CD4-positive, alpha-beta T cell treated with Interleukin-4 for 4 hours (primary cell): ENCODE results near the gene RCBTB1.
"Not testable (repeated sequence)": the region's sequence is repeated elsewhere in the genome, so short reads cannot be mapped to it uniquely, and the experiment has no call there.

Experiments used
- DNase-seq: peaks from one replicate; pipeline ENCODE4 v3.0.0-alpha.2; 2020

Gene RCBTB1

DNA sequence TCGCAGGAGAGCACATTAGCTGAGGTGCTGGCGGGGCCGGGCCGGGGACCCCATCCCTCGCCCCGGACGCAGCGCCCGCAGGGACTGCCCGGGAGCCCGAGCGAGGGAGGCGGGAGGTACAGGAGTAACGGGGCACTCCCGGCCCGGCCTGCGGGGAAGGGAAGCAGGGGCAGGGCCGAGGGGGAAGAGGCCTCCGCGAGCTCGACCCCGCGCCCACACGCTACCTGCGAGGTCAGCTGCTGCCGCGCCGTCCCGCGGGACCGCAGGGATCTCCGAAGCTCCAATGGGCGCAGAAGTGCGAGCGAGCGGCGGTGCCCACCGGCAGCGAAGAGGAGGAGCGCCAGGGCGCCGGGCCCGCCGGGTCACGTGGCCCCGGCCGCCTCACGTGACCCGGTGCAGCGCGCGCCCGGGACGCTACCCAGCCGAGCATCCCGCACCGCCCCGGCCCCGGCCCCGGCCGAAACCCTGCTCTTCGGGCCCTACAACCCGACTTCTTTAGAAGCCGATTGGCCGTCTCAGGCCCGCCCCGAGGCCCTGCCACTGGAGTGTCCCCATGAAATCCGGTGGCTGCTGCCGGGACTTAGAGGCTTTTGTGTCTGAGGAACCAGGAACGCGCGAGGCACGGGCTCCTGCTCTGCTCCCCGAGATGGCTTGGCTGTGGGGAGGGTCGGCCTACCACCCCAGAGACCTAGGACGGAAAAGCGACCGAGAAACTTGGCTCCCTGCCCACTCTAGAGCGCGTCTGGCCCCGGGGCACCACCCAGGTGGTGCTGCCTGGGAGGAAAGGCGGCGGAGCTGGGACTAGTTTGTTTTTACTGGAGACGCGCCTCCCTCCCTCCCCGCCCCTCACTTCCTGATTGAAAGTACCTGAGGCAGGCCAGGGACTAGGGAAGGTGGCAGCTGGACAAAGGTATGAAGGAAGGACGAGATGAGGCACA is at the start of gene RCBTB1:
Gene RCBTB1 (minus strand): TSS at position 339 of the 938 bp plus-strand sequence. CDS start 18,279 bp downstream, outside the sequence.
- DNase-seq, result peak; percentile 52

DNA sequence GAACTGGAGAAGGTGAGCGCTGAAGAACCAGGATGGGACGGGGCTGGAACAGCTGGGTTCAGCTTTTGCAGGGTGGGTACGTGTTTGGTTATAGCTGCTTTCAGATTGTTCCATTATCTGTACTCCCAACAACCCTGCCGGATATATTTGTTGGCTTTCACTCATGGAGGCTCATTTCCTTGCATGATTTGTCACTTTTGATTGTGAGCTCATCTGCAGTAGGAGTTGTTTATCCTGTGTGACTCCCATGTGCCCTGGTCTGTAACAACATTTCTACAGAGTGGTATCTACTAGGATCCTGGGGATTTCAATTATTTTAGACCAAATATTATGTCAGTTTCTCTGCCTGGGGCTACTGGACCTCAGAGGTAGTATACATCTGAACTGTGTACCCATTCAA is 48.4 kb upstream of the RCBTB1 start:
- DNase-seq, result no peak

DNA sequence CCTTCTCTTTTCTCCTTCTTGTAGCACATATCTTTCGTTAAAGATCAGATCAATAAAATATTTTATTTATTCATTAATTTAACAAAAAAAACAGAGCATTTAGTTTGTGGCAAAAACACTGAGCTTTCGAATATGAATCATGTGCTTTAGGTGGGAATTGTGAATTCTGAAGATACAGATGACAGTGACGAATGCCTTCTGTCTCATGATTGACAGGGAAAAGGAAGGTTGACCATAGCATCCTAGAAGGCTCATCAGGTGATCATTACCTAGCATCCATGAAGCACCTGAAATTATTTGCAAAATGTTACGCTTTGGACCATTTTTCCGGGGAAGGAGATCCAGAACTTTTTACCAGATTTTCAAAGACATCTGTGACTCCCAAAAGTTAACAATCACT is 46.8 kb upstream of the RCBTB1 start:
- DNase-seq, result no peak

DNA sequence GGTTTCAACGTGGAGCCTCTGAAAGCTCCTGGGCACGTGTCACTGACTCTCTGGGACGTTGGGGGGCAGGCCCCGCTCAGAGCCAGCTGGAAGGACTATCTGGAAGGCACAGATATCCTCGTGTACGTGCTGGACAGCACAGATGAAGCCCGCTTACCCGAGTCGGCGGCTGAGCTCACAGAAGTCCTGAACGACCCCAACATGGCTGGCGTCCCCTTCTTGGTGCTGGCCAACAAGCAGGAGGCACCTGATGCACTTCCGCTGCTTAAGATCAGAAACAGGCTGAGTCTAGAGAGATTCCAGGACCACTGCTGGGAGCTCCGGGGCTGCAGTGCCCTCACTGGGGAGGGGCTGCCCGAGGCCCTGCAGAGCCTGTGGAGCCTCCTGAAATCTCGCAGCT is 45.2 kb upstream of the RCBTB1 start:
- no peak for DNase-seq

DNA sequence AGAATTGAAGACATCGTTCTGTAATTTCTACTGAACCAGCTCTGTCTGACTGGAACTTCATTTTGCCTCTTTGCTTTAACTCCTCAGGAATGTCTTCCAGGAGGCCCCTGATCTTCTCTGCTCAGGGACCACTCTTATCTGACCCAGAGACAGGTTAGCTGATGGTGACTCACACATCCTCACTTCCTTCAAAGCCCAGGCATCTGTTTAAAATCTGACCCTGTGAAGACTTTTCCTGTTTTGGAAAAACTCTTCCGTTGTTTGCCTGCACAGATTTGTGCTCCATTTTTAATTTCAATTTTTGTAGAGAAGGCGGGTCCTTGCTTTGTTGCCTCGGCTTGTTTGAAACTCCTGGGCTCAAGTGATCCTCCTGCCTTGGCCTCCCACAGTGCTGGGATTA is 44.6 kb upstream of the RCBTB1 start:
- DNase-seq, result no peak

DNA sequence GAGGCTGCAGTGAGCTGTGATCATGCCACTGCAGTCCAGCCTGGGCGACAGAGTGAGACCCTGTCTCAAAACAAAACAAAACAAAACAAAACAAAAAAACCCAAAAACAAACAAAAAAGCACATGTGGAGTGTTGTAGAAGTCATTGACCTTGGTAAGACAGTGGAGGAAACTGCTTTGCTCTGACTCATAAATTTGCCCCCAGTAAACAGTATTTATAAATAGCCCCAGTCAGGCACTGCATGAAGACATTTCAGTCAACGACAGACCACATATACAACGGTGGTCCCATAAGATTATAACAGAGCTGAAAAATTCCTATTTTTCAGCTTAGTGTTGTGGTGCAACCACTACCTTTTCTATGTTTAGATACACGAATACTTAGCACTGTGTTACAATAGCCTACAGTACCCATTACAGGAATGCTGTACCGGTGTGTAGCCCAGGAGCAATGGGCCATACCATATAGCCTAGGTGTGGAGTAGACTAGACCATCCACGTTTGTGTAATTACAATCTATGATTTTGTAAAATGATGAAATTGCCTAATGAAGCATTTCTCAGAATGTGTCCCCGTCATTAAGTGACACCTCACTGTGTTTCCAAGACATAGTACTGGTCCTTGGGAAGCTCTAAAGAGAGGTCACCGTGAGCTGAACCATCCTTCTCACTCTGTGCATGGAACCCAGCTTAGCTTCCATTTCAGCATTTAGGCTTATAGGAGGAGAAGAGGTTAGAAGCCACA is 44.0 kb upstream of the RCBTB1 start:
- no peak for DNase-seq

DNA sequence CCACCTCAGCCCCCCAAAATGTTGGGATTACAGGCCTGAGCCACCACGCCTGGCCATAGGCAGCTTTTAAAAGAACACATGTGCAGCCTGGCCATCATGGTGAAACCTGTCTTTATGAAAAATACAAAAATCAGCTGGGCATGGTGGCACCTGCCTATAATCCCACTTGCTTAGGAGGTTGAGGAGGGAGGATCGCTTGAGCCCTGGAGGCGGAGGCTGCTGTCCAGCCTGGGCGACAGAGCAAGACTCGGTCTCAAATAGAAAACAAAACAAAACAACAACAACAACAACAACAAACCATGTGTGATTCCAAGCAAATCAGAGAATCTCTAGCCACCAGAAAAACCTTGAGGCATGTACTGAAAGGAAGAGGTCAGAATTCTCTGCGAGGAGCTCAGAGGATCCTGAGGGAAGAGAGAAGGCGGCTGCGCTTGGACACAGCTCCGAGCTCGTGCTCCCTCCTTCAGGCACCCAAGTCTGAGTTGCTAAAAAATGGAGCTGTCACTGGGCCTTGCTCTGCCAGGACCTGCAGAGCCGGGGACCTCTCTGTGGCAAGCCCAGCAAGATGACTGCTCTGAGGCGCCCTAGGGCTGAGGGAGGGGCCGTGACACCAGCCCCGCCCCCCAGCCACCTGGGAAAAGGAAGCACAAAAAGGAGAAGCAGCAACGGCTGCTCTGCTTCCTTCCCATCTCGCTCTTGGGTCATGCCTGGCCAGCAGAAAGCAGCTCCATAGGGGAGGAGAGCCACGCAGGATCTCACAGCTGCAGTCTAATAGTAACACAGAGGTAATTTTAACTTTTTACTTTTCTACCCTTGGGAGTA is 42.7 kb upstream of the RCBTB1 start, which contains the start of gene ARL11:
Gene ARL11 (plus strand): TSS at position 677 of the 822 bp plus-strand sequence. CDS start 1,941 bp downstream, outside the sequence.
- peak; percentile 15 for DNase-seq

DNA sequence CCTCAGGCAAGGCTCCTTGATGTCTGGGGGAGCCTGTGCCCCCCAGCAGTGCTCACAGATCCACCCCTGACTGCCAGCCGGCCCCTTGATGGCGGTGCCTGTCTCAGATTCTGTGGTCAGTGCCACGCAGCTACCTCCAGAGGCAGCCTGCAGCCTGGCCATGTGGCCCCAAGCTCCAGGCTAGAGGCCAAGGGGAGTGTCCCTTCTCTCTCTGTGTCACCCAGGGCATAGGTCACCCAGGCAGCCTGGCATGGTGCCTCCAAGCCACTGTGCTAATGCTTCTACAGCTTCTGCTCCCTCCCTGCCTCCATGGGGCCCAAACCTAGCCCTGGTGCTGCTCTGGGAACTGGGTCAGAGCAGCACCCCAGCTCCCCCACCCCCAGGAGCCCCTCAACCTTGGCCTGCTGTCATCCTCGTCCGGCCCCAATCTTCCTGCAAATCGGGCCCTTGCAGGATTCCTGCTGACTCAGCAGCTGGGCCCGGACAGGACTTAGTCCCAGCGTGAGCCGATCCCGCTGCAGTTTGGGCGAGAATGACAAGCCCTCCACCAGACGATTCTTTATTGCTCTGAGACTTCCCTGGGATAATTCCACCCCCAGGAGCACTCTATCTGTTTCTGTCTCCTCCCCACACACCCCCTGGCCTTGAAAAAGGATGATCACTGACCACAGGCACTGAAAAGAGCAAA is 40.2 kb upstream of the RCBTB1 start:
- DNase-seq, result no peak

DNA sequence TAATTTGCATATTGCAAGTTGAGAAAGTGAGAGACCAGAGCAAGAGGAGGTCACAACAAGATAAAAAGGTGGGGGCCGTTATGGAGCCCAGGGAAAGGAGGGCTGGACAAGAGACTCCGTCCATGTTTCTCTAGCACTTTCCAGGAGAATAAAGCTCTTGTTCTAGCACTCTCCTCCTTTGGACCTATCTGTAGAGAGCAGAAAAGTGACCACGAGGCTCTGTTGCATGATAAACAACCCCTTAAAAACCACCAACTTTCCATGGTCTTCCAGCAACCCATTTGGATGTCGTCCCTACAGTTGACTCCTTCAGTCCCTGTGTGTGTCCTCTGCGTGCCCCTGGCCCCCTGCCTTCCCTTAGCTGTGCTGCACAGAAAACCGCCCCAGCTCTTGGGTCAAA is 38.9 kb upstream of the RCBTB1 start:
- DNase-seq, result no peak

DNA sequence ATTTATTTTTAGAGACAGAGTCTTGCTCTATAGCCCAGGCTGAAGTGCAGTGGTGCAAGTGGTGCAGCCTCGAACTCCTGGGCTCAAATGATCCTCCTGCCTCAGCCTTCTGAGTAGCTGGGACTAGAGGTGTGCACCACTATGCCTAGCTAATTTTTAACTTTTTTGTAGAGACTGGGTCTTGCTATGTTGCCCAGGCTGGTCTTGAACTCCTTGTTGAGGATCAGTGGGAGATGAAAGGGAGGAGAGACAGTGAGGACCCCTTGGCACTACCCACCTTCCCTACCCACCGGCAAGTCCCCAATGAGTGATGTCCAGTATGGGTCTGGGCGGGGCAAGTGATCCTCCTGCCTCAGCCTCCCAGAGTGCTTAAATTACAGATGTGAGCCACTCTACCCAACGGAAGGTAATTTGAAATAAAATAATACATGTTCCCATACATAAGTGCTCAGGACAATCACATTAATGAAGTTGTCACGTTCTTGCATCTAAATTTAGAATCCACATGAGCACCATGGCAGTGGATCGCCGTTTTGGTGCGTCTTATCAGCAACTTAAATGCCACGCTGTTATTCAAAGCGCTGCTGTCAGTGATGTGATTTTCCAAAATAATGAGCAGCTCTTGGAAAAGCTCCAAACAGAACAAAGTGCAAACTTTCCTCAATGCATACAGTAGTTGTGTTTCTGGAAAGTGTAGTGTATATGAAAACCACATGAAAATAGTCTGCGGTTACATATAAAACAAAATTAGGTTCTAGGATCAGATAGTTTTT is 37.0 kb upstream of the RCBTB1 start:
- DNase-seq, result no peak

DNA sequence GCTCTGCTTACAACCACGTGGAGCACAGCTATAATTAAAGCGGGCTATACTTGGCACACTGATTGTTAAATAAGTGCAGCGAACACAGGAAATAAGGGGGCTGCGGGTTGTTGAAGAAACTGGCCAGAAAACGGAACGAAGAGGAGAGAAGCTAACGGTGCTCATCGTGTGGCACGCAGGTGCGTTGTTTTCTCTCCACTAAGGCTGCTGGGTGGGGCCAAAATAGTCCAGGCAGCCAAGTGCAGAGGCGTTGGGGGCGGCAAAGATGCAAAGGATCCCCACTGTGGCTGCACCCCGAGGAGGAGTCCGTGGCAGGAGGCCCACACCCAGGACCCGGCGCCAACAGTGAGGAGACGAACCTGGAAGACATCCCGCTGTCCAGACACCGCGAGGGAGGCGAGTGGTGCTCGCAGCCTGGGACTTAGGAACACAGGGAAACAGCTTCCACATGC is 34.8 kb upstream of the RCBTB1 start:
- DNase-seq, result no peak

DNA sequence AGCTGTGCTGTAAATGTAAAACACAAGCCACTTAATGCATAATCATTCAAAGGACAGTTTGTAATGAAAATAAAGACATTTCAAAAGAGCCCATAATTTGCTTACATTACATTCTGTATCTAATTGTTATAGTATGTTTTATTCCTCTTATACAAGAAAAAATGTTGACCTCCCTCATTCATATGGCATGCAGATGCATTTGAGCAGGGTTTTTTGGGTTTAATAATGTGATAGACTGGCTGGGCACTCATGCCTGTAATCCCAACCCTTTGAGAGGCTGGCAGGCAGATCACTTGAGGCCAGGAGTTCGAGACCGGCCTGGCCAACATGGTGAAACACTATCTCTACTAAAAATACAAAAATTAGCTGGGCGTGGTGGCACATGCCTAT is 31.3 kb upstream of the RCBTB1 start:
- DNase-seq, result no peak

DNA sequence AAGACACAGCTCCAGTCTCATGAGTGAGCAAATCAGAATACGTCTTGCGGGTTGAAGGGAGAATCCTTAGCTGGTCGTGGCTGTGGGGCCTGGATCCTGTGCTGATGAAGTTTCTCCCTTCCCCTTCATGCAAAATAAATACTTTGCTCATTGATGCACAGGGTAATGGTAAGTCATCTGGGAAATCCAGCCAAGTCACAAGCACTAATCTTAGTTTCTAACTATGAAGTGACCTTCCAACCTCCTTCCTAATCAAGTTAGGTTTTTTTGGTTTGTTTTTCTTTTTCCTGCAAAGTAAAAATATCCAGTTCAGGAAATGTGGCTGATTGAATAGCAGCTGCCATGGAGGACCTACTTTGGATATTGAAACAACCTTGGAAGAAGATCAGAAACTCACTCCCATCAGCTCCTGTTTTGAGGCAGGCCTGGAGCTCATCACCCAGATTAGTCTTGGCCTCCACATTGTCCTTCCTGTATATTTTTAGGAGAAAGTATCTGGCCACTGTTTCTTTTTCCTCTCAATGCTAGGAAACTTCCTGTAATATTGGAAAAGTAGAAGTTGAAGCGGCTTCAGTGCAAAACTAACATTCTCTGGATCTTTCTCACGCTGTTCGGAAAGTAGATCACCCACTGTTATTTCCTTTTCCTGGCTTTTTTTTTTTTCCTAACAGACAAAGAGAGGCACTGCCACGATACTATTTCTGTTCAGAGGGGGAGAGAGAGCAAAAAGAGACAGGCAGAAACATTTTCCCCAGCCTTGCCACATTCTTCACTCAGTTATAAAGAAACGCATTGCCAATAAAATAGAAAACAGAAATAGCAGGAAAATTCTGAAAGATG is 30.7 kb upstream of the RCBTB1 start:
- DNase-seq, result no peak

DNA sequence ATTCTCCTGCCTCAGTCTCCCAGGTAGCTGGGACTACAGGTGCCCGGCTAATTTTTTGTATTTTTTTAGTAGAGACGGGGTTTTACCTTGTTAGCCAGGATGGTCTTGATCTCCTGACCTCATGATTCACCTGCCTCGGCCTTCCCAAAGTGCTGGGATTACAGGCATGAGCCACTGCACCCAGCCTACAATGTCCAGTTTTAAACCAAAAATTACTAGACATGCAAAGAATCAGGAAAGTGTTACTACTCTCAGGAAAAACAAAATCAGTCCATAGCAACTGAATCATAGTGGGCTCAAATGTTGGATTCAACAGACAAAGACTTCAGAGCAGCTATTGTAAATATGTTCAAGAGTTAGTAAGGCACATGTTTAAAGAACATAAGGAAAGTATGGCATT is 26.7 kb upstream of the RCBTB1 start:
- not testable (repeated sequence) for DNase-seq

DNA sequence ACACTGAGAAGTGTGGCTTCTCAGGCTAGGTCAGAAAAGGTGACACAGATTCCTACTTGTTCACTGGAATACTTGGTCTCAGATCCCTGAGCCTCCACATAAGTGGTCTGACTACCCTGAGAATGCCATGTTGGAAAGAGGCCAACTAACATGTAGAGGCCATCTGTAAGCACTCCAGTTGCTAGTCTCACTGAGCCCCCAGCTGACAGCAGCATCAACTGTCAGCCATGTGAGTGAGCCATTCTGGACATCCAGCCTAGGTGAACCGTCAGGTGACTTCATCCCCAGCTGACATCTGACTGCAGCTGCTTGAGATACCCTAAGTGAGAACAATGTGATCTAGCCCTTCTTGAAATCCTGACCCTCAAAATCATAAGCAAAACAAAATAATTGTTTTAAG is 24.8 kb upstream of the RCBTB1 start:
- DNase-seq, result no peak

DNA sequence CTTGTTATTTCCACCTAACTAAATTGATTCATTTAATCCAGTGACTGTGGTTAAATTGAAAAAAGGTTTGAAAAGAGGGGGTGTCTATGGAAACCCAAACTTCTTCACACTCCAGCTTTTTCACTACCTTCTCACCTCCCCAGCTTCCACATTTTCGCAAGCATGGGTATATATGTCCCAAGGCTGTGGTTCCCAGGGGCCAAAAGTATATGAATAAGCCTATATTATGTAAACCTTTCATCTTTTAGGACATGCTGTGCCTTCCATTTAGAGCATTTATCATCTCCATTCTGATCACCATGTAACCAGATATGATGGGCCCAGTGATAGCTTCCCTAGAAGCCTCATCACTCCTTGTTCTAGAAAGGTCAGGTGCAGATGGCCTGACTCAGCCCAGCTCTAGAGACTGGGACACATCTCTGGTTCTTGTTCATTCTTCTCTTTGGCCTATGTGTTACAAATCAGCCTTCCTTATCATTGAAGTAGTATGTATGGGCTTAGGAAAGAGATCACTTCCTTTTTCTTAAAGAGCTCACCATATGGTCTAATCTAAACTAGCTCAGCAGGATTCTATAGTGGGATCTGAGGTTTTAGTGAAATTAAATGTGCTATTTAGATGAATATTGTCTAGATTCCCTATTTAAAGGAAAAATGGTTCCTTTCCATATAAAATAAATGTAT is 23.4 kb upstream of the RCBTB1 start:
- no peak for DNase-seq

DNA sequence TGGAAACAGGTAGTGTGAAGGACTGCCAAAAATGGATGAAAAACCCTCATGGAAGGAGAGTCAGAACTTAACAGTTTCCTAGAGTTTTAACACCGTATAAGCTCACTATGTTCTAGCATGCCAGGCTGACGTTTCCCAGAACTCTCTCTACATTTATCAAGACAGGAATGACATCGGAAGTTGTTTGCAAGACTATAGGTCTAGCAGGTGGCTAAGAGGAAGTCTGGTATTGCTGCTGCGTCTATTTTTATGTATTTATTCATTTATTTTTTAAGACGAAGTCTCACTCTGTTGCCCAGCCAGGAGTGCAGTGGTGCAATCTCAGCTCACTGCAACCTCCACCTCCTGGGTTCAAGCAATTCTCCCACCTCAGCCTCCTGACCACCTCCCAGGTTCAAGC is 22.4 kb upstream of the RCBTB1 start:
- DNase-seq, result no peak

DNA sequence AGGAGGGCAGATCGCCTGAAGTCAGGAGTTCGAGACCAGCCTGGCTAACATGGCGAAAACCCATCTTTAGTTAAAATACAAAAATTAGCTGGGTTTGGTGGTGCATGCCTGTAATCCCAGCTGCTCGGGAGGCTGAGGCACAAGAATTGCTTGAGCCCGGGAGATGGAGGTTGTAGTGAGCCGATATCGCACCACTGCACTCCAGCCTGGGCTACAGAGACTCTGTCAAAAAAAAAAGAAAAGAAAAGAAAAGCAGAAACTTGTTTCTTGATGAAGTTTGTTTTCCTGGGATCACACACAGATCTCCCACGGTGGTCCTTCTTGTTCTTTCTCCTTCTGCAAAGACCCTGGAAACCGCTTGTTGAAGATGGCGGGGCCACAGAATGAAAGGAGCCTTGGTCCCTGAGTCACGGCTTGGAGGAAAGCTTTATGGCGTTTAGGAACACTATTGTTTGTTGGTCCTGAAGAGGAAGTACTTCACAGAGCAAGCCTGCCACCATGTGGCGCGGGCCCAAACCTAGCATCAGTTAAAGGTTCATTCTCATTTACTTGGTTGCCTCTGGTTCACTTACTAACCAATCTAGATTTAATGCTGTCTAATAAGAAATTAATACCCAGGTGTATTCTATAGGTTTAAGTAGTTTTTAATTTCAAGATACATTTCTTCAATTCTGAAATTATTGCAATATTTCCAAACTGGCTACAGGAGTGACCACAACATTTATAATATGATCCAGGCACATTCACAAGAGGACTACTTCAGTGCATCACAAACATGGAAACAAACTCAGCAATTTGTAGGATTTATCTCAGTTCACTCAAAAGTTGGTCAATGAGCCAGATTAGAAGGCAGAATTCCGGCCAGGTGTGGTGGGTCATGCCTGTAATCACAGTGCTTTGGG is 21.6 kb upstream of the RCBTB1 start:
- DNase-seq, result peak; percentile 85

DNA sequence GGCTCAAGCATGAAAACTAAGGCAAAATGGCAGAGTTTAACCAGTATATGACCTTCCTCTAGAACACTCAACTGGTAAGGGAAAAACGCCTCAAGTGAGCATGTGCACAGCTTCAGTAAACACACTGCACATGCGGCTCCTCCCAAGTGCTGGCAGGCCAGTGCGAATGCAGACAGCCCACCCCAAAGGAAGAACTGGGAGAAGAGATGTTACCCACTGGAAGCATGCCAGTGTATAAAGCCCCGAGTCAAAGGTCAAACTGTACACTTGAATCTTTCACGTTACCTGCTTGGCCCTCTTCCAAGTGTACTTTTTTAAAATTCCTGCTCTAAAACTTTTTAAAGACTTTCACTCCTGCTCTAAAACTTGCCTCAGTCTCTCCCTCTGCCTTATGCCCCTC is 19.2 kb upstream of the RCBTB1 start:
- DNase-seq, result no peak
